ENCODE results near the gene SLC18B1. TPM values are rescaled to one million over a fixed set of nuclear protein-coding genes. Genes with fewer than 3 reads are reported as not detected.
"Not testable (repeated sequence)": the region's sequence is repeated elsewhere in the genome, so short reads cannot be mapped to it uniquely, and the experiment has no call there.

The SLC18B1 gene
- total RNA-seq, 1 donor from 2014 or later: 17.5 TPM

- no peak for FAIRE-seq
- no peak for DNase-seq (ENCODE audit: low spot score in 2 of 2)
Observed at GRCh38 chr6:132804251-132804650, 5.8 kb upstream of the SLC18B1 start.

- DNase-seq (ENCODE audit: low spot score in 2 of 2) (no peak), FAIRE-seq (no peak)
Observed at GRCh38 chr6:132800656-132801055, 2.2 kb upstream of the SLC18B1 start.

- FAIRE-seq (no peak), DNase-seq (ENCODE audit: low spot score in 2 of 2) (peak in 1 of 2 donors; percentile 48)
Observed at GRCh38 chr6:132798869-132799538, 567 bp upstream of the SLC18B1 start.

- DNase-seq (ENCODE audit: low spot score in 2 of 2) (no peak), FAIRE-seq (no peak)
Observed at GRCh38 chr6:132795461-132795860, 3.0 kb downstream of the SLC18B1 start.

GRCh38 chr6:132792510-132792909 is 5.9 kb downstream of the SLC18B1 start:
- no peak for FAIRE-seq
- no peak for DNase-seq (ENCODE audit: low spot score in 2 of 2)

DNA sequence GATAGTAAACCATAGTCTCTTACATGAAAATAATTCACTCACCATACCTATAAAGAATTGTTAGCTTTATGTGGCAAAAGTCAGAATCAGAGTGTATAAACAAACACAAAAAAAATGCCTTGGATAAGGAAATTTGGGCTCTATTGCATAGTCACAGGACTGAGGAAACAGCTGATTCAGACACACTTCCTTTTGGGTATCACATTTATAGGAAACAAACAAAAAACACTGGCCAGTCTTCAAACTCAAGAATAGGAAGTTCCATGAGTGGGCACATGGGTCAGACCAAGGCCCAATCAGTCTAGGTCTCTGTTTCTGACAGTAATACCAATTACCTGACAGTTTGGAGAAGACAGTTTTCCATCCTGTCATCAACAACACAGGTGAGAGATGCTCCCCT is 8.0 kb downstream of the SLC18B1 start:
- no peak for DNase-seq (ENCODE audit: low spot score in 2 of 2)
- FAIRE-seq: no peak

GRCh38 chr6:132789396-132789776 is 9.1 kb downstream of the SLC18B1 start:
- DNase-seq (ENCODE audit: low spot score in 2 of 2) (no peak), FAIRE-seq (no peak)

DNA sequence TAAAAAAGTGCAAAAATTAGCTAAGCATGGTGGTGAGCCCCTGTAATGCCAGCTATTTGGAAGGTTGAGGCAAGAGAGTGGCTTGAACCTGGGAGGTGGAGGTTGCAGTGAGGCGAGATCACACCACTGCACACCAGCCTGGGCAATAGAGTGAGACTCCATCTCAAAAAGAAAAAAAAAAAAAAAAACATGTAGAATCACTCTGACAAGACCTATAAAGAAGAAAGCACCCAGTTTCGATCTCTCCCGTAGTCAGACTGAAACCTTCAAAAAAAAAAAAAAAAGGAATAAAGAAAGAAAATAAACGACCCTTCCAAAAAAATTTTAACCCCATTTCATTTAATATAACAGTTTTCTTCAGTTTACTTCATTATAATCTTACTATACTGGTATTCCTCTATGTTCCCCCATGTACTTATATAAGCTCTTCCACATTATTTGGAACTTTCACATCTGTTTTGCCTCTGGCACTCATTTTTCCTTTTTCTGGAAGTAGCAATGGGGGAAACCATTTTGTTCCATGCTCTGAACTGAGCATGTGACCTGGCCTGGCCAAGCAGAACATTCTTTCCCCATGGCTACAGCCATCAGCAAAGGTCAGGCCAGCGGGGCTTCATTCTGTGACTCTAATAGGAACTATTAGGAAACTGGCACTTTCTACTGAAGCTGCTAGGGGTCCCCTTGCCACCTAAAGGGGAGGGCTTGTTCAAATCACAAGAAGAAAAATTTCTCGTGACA is 9.6 kb downstream of the SLC18B1 start:
- DNase-seq (ENCODE audit: low spot score in 2 of 2): no peak
- FAIRE-seq: no peak

DNA sequence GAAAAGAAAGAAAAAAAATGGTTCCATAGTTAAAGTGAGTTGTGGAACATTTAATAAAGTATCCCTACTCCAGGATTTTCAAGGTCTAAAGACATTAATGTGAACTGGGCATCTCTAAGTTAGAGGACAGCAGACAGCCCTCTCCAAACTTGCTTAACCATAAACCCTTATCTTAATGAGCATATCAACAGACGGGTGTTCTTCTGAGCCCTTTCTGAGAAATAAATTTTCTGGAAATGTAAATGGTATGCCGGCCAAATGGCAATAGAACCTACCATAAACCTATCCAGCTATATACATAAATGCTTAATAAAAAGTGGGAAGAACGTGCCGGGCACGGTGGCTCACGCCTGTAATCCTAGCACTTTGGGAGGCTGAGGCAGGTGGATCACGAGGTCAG is 12.5 kb downstream of the SLC18B1 start:
- no peak for DNase-seq (ENCODE audit: low spot score in 2 of 2)
- FAIRE-seq: no peak

DNA sequence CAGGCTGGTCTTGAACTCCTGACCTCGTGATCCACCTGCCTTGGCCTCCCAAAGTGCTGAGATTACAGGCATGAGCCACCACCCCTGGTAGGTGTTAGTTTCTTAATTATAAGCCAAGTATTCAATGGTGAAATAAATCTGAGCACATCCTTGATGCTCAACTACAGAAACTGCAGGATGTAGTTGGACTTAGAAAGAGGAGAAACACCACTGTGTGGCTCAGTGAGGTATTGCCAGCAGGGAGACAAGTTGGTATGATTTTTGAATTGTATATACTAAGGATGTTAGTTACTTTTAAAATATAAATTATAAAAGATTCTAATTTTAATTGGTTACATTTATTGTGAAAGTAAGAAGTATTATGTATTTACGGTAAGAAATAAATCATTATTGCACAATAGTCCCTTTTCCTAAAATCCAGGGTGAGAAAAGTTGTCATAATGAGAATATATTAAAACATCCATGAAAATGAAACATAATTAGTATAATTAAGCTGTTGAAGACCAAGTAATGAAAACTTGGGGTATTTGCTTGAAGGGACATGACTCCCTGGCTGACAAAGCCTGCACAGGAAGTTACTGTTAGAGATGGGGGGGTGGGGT is 17.6 kb downstream of the SLC18B1 start:
- no peak for FAIRE-seq

GRCh38 chr6:132777881-132778280 is 20.6 kb downstream of the SLC18B1 start:
- not testable (repeated sequence) for FAIRE-seq; DNase-seq (ENCODE audit: low spot score in 2 of 2)

More for the DNA sequence above, 17.6 kb downstream of the SLC18B1 start:
- DNase-seq (ENCODE audit: low spot score in 2 of 2): no peak

- FAIRE-seq (no peak), DNase-seq (ENCODE audit: low spot score in 2 of 2) (no peak)
Observed at GRCh38 chr6:132768051-132768517, 30.4 kb downstream of the SLC18B1 start.

DNA sequence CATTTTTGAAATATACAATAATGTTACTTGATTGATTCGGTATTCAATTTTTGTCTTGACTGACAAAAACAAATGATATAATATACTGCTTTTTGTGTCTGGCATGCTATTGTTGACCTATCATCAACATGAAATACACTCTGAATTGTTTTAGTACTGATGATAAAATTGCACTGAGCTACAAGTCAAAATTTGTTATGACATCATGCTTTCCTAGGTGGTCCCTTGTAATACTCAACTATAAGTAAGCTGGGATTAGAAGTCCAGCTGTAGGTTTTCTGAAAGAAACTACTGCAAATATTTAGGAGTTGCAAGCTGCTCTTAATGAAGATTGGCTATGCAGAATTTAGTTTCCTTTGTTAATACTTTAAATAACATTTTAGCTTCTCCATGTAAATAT is 32.9 kb downstream of the SLC18B1 start:
- DNase-seq (ENCODE audit: low spot score in 2 of 2): no peak
- FAIRE-seq: no peak

DNA sequence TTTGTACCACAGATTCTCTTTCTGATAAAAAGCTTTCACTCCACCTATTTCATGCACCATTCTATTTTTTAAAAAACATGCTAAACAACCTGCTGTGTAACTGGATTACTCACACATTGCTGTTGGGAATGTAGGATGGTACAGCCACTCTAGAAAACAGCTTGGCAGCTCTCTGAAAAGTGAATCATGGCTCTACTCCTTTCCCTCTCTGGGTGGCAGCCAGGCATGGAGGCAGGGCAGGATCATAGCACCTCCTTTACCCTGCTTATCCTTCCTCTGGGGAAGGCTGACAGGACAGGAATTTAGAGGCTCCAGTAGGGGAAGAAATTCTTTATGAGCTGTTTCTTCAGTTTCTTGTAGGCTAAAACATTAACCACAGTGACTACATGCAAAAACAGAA is 34.1 kb downstream of the SLC18B1 start:
- FAIRE-seq: no peak
- no peak for DNase-seq (ENCODE audit: low spot score in 2 of 2)

- DNase-seq (ENCODE audit: low spot score in 2 of 2) (no peak), FAIRE-seq (no peak)
Observed at GRCh38 chr6:132763269-132763668, 35.2 kb downstream of the SLC18B1 start.

DNA sequence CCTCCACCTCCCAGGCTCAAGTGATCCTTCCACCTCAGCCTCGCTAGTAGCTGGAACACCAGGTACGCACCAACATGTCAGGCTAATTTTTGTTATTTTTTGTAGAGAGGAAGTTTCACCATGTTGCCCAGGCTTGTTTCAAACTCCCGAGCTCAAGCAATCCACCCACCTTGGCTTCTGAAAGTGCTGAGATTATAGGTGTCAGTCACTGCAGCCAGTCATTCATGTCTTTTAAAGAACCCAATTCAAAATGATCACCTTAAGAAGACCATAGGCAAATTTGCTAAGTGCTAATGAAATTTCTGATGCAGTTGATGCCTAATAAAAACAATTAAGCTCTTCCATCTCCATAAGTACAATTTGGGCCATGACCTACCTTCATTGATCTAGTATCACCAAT is 38.2 kb downstream of the SLC18B1 start:
- DNase-seq (ENCODE audit: low spot score in 2 of 2) (no peak), FAIRE-seq (no peak)

- DNase-seq (ENCODE audit: low spot score in 2 of 2): no peak
Observed at GRCh38 chr6:132758689-132759088, 39.7 kb downstream of the SLC18B1 start.

DNA sequence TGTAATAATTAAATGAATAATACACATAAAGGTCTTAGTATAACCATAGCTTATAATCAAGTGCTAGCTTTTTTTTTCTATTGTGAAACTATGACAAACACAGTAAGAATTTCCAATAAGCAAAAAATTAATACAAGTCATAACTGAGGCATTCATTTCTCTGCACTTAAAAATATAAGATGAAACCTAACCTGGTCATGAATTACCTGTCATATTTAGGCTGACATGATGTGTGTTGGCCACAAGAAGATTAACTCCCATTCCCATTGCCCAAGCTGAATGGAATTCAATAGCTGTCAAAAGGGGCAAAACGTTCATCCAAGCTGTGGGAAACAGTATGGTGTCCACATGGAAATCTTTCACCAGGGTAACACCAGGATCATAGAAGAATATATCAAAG is 46.2 kb downstream of the SLC18B1 start:
- DNase-seq (ENCODE audit: low spot score in 2 of 2) (no peak), FAIRE-seq (no peak)

More at GRCh38 chr6:132758689-132759088, 39.7 kb downstream of the SLC18B1 start:
- FAIRE-seq: no peak

DNA sequence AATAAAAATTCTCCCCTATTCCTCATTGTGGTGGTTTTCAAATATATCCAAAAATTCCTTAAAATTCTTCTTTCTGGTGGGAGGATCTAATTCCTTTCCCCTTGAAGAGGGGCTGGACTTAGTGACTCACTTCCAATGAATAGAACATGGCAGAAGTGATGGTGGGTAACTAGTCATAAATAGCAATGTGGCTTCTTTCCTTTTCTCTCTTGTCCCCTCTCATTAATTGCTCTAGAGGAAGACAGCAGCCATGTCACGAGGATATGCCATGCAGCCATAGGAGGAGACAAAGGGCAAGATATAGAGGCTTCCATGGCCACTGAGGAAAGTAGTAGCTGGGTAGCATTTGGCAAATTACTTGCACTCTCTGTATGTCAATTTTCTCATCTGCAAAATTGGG is 46.6 kb downstream of the SLC18B1 start:
- DNase-seq (ENCODE audit: low spot score in 2 of 2) (no peak), FAIRE-seq (no peak)

GRCh38 chr6:132751306-132751705 is 47.1 kb downstream of the SLC18B1 start:
- FAIRE-seq: no peak
- no peak for DNase-seq (ENCODE audit: low spot score in 2 of 2)

DNA sequence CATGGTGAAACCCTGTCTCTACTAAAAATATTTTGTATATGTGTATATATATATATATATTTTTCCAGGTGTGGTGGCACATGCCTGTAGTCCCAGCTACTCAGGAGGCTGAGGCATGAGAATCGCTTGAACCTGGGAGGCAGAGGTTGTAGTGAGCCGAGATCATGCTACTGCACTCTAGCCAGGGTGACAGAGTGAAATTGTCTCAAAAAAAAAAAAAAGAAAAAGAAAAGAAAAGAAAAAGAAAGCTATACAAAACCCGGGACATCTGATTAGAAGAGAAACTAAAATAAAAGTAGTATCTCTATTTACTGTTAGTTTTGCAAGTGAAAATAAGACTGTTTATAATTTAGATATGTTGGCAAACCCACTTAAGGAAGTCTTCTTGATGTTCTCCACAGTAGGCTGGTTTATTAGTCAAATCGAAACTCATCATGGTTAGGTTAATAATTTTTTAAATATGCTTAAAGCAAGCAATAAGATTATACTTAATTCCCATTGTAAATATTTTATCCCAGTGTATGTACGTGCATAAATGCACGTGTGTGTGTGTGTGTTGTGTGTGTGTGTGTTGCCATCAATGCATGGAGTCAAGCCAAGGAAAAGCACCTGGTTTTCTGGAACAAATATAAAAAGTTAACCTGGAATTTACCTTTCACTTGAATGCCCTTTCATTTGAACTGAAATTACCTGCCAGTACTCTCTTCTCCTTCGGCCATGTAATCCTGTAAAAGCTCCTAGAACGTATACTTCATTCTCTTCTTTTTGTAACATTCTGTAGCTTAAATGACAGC is 47.8 kb downstream of the SLC18B1 start:
- FAIRE-seq (no peak), DNase-seq (ENCODE audit: low spot score in 2 of 2) (no peak)
